SIG-M5 treated with dmso at 0.1 percent for 504 hours (cell line): ENCODE measurements around the gene SERPINA3.
"Not testable (repeated sequence)": the region's sequence is repeated elsewhere in the genome, so short reads cannot be mapped to it uniquely, and the experiment has no call there.

Experiments used
- DNase-seq: peaks from one replicate; lab custom pipeline; 2025; ENCODE audit not compliant: unreplicated experiment; lab: John Stamatoyannopoulos, UW

The SERPINA3 gene

DNA sequence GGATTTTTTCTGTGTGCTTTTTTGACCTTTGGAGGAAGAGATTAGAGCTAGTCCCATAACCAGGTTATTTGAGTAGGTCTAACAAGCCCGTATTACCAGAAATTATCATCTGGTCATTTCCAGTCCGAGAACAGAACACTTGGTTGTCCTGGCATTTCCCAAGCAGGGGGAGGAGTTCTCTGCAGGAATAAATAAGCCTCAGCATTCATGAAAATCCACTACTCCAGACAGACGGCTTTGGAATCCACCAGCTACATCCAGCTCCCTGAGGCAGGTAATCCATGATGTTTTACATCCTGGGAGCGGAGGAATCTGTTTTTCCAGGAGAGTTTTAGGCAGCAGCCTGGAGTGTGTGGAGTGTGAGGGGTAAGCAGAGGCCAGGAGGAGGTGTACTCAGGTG lies at the start of gene SERPINA3:
Gene SERPINA3 (plus strand): TSS at position 218 of the 400 bp plus-strand sequence. CDS start 2,051 bp downstream, outside the sequence.
- no peak for DNase-seq

DNA sequence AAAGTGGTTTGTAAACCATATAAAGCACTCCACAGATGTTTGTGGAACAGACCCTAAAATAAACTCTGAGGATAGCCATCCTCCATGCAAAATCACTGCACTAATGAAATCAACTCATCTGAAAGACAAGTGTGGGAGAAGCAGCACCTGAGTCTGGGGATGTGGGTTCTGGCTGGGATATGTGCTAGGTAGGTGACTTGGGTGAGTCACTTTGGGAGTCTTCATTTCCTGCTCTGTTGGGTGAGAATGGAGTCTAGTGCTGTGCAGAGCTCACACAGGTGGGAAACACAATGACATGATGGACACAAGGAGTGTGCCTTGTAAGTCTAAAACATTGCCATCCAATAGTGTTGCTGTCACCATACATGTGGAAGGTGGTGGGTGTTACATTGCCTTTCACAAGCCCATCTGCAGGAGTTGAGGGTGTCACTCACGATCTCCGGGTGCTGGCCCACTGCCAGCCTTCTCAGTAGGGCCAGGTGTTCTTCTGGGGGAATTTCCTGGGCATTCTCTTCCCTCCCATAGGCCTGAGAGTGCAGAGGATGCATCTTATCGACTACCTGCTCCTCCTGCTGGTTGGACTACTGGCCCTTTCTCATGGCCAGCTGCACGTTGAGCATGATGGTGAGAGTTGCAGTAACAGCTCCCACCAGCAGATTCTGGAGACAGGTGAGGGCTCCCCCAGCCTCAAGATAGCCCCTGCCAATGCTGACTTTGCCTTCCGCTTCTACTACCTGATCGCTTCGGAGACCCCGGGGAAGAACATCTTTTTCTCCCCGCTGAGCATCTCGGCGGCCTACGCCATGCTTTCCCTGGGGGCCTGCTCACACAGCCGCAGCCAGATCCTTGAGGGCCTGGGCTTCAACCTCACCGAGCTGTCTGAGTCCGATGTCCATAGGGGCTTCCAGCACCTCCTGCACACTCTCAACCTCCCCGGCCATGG lies 49.0 kb upstream of the SERPINA3 start:
- no peak for DNase-seq

DNA sequence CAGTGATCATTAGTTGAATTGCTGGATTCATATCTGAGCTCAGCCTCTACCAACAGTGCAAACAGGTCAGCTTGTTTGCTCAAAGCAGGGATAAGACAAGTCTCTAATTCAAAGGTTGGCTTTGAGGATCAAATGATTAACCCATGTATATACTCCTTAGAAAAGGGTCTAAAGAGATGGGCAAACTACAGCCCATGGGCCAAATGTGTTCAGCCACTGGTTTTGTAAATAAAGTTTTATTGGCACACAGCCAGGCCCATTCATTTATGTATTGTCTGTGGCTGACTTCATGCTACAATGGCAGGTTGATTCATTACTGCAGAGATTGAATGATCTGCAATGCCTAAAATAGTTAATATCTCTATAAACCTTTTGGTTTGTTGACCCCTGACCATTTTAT lies 47.8 kb upstream of the SERPINA3 start:
- DNase-seq: no peak

- DNase-seq: no peak
Measured at GRCh38 chr14:94568186-94568585, 44.0 kb upstream of the SERPINA3 start.

GRCh38 chr14:94569381-94570001 lies 42.7 kb upstream of the SERPINA3 start:
- no peak for DNase-seq

DNA sequence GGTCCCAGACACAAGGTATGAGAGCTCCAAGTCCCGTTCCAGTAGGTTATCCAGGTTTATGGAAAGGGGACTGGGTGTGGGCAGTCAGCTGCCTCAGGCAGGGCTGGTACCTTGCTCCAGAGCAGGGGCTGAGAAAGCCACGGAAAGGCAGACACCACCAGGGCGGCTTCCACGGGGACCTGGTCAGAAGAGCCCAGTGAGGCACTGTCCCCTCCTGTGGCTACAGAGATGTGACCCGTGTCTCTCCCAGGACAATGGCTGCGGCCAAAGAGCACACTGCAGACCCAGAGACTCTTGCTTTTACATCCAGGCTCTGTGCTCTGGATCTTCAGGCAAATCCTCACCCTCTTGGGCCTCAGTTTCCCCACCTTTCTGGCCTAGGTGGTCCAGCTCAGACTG lies 42.2 kb upstream of the SERPINA3 start:
- no peak for DNase-seq

GRCh38 chr14:94570440-94570839 lies 41.8 kb upstream of the SERPINA3 start:
- no peak for DNase-seq

DNA sequence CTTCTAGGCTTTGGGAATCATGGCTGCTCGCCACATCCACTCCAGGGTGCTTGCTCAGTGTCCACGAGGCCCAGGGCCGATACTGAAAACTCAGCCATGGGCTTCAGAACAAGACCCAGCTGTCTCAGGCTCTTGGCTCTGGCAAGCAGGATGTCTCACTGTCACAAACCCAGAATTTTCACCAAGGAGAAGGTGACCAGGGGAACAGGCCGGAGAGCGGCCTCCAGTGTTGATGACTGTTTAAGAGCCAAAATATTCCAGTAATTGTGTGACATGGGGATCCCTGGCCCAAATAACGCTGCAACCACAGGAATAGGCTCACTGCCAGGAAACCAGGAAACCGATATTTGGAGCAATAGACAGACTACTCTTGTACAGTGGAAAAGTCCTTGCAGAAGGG lies 40.8 kb upstream of the SERPINA3 start:
- no peak for DNase-seq

GRCh38 chr14:94571950-94572349 lies 40.2 kb upstream of the SERPINA3 start:
- no peak for DNase-seq

GRCh38 chr14:94572637-94573303 lies 39.4 kb upstream of the SERPINA3 start:
- no peak for DNase-seq

GRCh38 chr14:94573475-94574277 lies 38.5 kb upstream of the SERPINA3 start:
- no peak for DNase-seq

DNA sequence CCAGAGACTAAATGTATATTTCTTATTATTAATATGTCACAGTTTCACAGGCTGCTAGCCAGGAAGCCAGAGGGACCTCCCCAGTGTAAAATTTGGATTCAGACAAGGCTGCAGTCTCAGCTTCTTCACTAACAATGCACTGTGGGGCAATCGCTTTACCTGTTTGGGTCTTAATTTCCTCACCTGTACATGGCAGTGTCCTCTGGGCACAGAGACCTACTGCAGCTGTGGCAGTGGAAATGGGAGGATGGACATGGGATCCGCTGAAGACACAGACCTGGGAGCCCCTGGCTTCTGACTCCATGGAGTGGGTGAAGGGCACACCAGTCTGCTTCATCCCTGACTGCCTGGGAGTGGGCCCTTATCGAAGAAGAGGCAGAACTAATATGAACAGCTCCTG lies 37.9 kb upstream of the SERPINA3 start:
- no peak for DNase-seq

GRCh38 chr14:94575730-94576585 lies 36.2 kb upstream of the SERPINA3 start:
- DNase-seq: no peak

DNA sequence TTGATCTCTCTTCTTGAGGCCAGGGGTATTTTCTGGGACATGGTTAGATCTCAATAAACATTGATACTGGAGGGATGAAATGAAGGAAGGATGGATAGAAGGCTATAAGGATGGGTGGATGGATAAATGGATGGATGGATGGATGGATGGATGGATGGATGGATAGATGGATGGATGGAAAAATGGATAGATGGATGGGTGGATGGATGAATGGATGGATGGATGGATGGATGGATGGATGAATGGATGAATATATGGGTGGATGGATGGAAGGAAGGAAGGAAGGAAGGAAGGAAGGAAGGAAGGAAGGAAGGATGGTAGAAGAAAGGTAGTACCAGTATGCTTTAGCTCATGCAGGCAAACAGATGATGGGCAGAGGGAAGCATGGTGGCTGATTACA lies 34.7 kb upstream of the SERPINA3 start:
- DNase-seq: not testable (repeated sequence)

DNA sequence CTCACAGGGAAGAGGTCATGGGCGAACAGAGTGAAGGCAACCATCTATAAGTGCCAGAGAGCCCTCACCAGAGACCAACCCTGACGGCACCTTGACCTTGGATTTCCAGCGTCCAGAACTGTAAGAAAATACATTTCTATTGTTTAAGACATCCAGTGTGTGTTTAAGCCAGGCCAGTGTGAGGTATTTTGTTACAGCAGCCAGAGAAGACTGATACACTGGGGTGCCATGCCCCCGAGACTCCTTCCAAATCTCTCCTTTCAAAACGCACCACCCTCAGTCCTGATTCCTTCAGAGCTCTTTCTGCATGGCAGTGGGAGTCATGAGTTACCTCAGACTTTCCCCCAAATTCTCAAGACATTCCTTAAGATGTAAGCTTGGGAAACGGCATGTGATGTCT lies 33.5 kb upstream of the SERPINA3 start:
- DNase-seq: no peak

GRCh38 chr14:94581127-94581999 lies 30.8 kb upstream of the SERPINA3 start, which contains the start of gene SERPINA5:
SERPINA5 (plus strand) TSS chr14:94581426; CDS start chr14:94587363, 5,937 bp downstream.
- DNase-seq: no peak

DNA sequence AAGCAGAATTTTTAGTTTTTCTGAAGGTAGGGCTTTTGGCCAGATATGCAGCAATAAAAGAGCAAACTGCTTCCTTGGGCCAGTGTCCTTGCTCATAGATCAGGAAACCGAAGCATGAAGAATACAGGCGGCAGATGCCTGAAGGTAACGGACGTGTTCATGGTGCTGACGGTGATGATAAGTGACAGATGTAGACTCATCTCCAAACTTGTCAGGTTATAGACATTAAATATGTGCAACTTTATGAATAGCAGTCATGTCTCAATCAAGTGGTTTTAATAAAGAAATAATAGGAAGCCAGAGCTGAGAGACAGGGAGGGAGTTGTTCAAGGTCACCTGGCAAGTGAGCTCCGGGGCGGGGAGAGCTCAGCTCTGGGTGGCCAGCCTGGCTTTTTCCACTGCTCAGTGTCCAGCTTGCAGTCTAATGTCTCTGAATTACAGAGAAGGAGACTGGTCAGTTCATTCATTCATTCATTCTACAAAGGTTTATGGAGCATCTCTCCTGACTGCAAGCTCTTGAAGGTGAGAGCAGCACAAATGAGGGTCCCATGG lies 29.9 kb upstream of the SERPINA3 start:
- no peak for DNase-seq

DNA sequence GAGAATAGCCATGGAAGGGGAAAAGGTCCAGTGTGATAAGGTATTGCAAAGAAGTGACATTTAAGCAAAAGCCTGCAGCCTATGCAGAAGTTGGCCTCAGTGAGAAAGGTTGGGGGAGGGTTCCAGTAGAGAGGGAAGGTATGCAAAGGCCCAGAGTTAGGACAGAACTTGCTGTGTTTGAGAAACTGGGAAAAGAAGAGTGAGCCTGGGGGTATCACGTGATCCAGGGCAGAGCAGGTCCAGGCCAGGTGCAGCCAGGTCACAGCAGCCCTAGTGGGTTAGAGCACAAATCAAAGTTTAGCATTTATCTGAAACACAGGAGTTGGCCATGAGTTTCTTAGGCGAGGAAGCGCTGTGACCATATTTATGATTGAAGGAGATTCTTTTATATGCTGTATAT lies 29.3 kb upstream of the SERPINA3 start:
- DNase-seq: no peak

- no peak for DNase-seq
Measured at GRCh38 chr14:94583557-94583956, 28.6 kb upstream of the SERPINA3 start.
